ENCODE data around the gene UBTD1. TPM values are rescaled to one million over a fixed set of nuclear protein-coding genes. Genes with fewer than 3 reads are reported as not detected.

Gene UBTD1
- total and polyA plus RNA-seq, 10 of the 15 experiments (the other 5 are each of a cell fraction or from before 2014, with no cell fraction given), result 0.04 to 1.5 (median 1.2) TPM; not detected in 1

- TF ChIP-seq CEBPB (IDR thresholded peaks at IDR 0.05; ENCODE audit: borderline replicate concordance in 1 of 2, low read depth in 2 of 2, low read length in 2 of 2), result no peak
- no peak for TF ChIP-seq E2F4 (IDR thresholded peaks at IDR 0.05; ENCODE audit: low read depth, low read length)
- TF ChIP-seq, protein P1, sequence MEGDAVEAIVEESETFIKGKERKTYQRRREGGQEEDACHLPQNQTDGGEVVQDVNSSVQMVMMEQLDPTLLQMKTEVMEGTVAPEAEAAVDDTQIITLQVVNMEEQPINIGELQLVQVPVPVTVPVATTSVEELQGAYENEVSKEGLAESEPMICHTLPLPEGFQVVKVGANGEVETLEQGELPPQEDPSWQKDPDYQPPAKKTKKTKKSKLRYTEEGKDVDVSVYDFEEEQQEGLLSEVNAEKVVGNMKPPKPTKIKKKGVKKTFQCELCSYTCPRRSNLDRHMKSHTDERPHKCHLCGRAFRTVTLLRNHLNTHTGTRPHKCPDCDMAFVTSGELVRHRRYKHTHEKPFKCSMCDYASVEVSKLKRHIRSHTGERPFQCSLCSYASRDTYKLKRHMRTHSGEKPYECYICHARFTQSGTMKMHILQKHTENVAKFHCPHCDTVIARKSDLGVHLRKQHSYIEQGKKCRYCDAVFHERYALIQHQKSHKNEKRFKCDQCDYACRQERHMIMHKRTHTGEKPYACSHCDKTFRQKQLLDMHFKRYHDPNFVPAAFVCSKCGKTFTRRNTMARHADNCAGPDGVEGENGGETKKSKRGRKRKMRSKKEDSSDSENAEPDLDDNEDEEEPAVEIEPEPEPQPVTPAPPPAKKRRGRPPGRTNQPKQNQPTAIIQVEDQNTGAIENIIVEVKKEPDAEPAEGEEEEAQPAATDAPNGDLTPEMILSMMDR (IDR thresholded peaks at IDR 0.05 in 2 of 3, conservative IDR thresholded peaks at IDR 0.05 in 1 of 3; ENCODE audit: control insufficient read depth in 2 of 3, extremely low read depth in 1 of 3, insufficient read depth in 1 of 3, low read depth in 3 of 3, low read length in 3 of 3), result no peak
- TF ChIP-seq, protein P2, sequence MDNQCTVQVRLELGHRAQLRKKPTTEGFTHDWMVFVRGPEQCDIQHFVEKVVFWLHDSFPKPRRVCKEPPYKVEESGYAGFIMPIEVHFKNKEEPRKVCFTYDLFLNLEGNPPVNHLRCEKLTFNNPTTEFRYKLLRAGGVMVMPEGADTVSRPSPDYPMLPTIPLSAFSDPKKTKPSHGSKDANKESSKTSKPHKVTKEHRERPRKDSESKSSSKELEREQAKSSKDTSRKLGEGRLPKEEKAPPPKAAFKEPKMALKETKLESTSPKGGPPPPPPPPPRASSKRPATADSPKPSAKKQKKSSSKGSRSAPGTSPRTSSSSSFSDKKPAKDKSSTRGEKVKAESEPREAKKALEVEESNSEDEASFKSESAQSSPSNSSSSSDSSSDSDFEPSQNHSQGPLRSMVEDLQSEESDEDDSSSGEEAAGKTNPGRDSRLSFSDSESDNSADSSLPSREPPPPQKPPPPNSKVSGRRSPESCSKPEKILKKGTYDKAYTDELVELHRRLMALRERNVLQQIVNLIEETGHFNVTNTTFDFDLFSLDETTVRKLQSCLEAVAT (IDR thresholded peaks at IDR 0.05), result no peak
- no peak for TF ChIP-seq POLR2AphosphoS5 (IDR thresholded peaks at IDR 0.05; ENCODE audit: low read length)
- no peak for TF ChIP-seq WRNIP1 (IDR thresholded peaks at IDR 0.05; ENCODE audit: borderline replicate concordance, low read depth, low read length)
- TF ChIP-seq, protein P3, sequence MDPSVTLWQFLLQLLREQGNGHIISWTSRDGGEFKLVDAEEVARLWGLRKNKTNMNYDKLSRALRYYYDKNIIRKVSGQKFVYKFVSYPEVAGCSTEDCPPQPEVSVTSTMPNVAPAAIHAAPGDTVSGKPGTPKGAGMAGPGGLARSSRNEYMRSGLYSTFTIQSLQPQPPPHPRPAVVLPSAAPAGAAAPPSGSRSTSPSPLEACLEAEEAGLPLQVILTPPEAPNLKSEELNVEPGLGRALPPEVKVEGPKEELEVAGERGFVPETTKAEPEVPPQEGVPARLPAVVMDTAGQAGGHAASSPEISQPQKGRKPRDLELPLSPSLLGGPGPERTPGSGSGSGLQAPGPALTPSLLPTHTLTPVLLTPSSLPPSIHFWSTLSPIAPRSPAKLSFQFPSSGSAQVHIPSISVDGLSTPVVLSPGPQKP (IDR thresholded peaks at IDR 0.05; ENCODE audit: low read depth, low read length), result no peak
- TF ChIP-seq SIX5 (IDR thresholded peaks at IDR 0.05; ENCODE audit: low read depth, low read length, severe bottlenecking), result no peak
- TF ChIP-seq ZNF622 (IDR thresholded peaks at IDR 0.05), result no peak
Observed at GRCh38 chr10:97474918-97475317, 23.8 kb upstream of the UBTD1 start (continued).

Data from GM12878 (cell line).